WI38 (cell line): ENCODE data around the gene LIPA.
"Not testable (repeated sequence)": the region's sequence is repeated elsewhere in the genome, so short reads cannot be mapped to it uniquely, and the experiment has no call there.

Experiments
- H3K4me3 ChIP-seq: 2 replicates; pipeline ENCODE4 v1.5.1; 2011; ENCODE audit warnings: low read depth, mild to moderate bottlenecking, control low read depth, low read length
- TF ChIP-seq, protein P1 (sequence below): IDR thresholded peaks from 2 replicates; pipeline ENCODE4 v1.5.1; 2012; ENCODE audit warnings: low read depth, mild to moderate bottlenecking, control low read depth, low read length

The LIPA gene

GRCh38 chr10:89171996-89172395 is 79.6 kb downstream of the LIPA start:
- no peak overlapping the region for H3K4me3 ChIP-seq
- TF ChIP-seq, protein P1, sequence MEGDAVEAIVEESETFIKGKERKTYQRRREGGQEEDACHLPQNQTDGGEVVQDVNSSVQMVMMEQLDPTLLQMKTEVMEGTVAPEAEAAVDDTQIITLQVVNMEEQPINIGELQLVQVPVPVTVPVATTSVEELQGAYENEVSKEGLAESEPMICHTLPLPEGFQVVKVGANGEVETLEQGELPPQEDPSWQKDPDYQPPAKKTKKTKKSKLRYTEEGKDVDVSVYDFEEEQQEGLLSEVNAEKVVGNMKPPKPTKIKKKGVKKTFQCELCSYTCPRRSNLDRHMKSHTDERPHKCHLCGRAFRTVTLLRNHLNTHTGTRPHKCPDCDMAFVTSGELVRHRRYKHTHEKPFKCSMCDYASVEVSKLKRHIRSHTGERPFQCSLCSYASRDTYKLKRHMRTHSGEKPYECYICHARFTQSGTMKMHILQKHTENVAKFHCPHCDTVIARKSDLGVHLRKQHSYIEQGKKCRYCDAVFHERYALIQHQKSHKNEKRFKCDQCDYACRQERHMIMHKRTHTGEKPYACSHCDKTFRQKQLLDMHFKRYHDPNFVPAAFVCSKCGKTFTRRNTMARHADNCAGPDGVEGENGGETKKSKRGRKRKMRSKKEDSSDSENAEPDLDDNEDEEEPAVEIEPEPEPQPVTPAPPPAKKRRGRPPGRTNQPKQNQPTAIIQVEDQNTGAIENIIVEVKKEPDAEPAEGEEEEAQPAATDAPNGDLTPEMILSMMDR, result no peak

GRCh38 chr10:89171263-89171872 is 80.2 kb downstream of the LIPA start:
- TF ChIP-seq, protein P1, result no peak
- no peak overlapping the region for H3K4me3 ChIP-seq

GRCh38 chr10:89168354-89168900 is 83.1 kb downstream of the LIPA start:
- not testable (repeated sequence) for H3K4me3 ChIP-seq

DNA sequence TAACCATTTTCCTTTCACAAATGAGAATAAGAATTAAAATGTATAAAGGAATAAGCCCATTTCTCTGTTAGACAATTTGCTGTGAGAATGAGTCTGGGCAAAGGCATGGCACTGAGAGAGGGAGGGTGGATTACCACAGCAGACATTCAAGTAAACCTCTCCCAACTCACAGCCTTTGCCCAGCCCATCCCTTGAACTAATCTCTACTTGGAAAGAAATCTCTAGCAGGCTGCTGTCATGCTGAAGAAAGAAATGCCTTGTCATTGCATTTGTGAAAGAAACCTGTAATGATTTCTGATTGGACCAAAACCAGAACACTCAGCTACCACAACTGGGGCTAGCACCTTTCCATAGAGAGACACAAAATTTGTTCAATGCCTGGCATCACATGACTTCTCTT is 83.7 kb downstream of the LIPA start:
- TF ChIP-seq, protein P1, result no peak
- no peak overlapping the region for H3K4me3 ChIP-seq

GRCh38 chr10:89165923-89166322 is 85.7 kb downstream of the LIPA start:
- TF ChIP-seq, protein P1, result no peak
- no peak overlapping the region for H3K4me3 ChIP-seq

DNA sequence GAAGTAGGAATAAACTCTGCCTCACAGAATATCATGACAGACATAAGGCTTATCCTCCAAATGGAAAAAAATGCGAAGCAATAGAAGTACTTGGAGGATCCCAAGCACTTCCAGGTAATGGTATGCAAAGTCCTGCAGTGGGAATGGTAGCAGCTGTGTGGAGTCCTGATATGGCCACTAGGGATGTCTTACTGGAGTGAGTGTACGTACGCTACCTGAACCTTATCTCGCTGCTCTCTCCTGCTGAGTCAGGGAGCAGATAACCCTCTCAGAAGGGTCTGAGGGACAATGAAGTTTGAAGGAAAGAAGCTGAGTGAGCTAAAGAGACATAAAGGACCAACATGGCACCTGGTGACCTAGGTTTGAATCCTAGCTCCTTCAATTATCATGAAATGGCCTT is 86.7 kb downstream of the LIPA start:
- TF ChIP-seq, protein P1, result no peak
- H3K4me3 ChIP-seq, result no peak overlapping the region

GRCh38 chr10:89164080-89164479 is 87.5 kb downstream of the LIPA start:
- TF ChIP-seq, protein P1, result no peak
- no peak overlapping the region for H3K4me3 ChIP-seq
